Smooth muscle cell (in vitro differentiated cells): ENCODE results near the gene REEP3. TPM values are rescaled to one million over a fixed set of nuclear protein-coding genes. Genes with fewer than 3 reads are reported as not detected.
A peak's percentile ranks its signal among the peaks of the same experiment; 100 is the strongest.

Experiments used
- DNase-seq: peaks from one replicate; lab custom pipeline; 2025; ENCODE audit not compliant: unreplicated experiment; lab: John Stamatoyannopoulos, UW
- H2AFZ ChIP-seq: fragments of 200-600 bp; sonication (generic); 2 replicates; pipeline ENCODE4 v1.6.0; 2016; ENCODE audit warnings: antibody characterized with exemption, low read depth, mild to moderate bottlenecking
- H3F3A ChIP-seq: fragments of 200-600 bp; sonication (generic); 2 replicates; pipeline ENCODE4 v1.6.0; 2017; ENCODE audit warnings: antibody characterized with exemption, low read depth
- H3K27ac ChIP-seq: fragments of 200-600 bp; sonication (generic); 2 replicates; pipeline ENCODE4 v1.5.1; 2016; ENCODE audit warnings: low read depth, mild to moderate bottlenecking
- H3K27me3 ChIP-seq: fragments of 200-600 bp; sonication (generic); 2 replicates; pipeline ENCODE4 v1.6.1; 2016; ENCODE audit warnings: low read depth, mild to moderate bottlenecking
- H3K36me3 ChIP-seq: fragments of 200-600 bp; sonication (generic); 2 replicates; pipeline ENCODE4 v1.5.1; 2016; ENCODE audit warnings: low read depth
- H3K4me1 ChIP-seq: fragments of 200-600 bp; sonication (generic); 2 replicates; pipeline ENCODE4 v1.5.1; 2016; ENCODE audit warnings: low read depth
- H3K4me2 ChIP-seq: fragments of 200-600 bp; sonication (generic); 2 replicates; pipeline ENCODE4 v1.6.0; 2016; ENCODE audit warnings: mild to moderate bottlenecking
- H3K4me3 ChIP-seq: fragments of 200-600 bp; sonication (generic); 2 replicates; pipeline ENCODE4 v1.5.1; 2016; ENCODE audit warnings: mild to moderate bottlenecking
- H3K79me2 ChIP-seq: fragments of 200-600 bp; sonication (generic); 2 replicates; pipeline ENCODE4 v1.6.0; 2016; ENCODE audit warnings: low read depth, mild to moderate bottlenecking
- H3K9ac ChIP-seq: fragments of 200-600 bp; sonication (generic); 2 replicates; pipeline ENCODE4 v1.6.0; 2016; ENCODE audit warnings: low read depth
- H3K9me3 ChIP-seq: fragments of 200-600 bp; sonication (generic); replicated peaks from 2 replicates; pipeline ENCODE4 v1.5.1; 2016; ENCODE audit warnings: low read depth
- H4K20me1 ChIP-seq: fragments of 200-600 bp; sonication (generic); 2 replicates; pipeline ENCODE4 v1.6.0; 2016; ENCODE audit warnings: low read depth
- CTCF ChIP-seq: fragments of 200-600 bp; sonication (generic); IDR thresholded peaks from 2 replicates; pipeline ENCODE4 v1.5.1; 2017; ENCODE audit warnings: borderline replicate concordance, mild to moderate bottlenecking, antibody characterized with exemption; ENCODE audit not compliant: insufficient read depth, poor library complexity, severe bottlenecking
- WGBS: methylation state at CpG from one replicate; pipeline ENCODE4 v1.1.7; 2016; ENCODE audit warnings: low lambda C conversion rate; 5-methylcytosine and 5-hydroxymethylcytosine counted together
- polyA plus RNA-seq: library from polyadenylated mRNA; unstranded; fragments of >200 nt; fragmentation: Nextera tagmentation; extraction: Ambion mirVana; gene quantifications from 2 replicates; pipeline ENCODE4 v1.2.1, GENCODE V29; 2016
- total RNA-seq: library from RNA; depleted of rRNA; stranded (reverse); fragments of >200 nt; gene quantifications from 2 replicates; pipeline ENCODE4 v1.2.3, GENCODE V29; 2014

REEP3 gene
- total and polyA plus RNA-seq, 2 experiments from 2014 or later = 42.3 to 80.4 TPM

- no peak for DNase-seq
- H4K20me1 ChIP-seq = peaks cover 9% of the 10 kb centered on the region
- H2AFZ ChIP-seq = no peak overlapping the region
- H3K4me3 ChIP-seq = no peak overlapping the region
- peak overlapping the region; percentile 8 for H3K4me2 ChIP-seq
- 80% methylated on average over 2 of the region's 2 CpGs for WGBS
- peak overlapping the region; percentile 22 for H3K9ac ChIP-seq
- peaks cover 6% of the 10 kb centered on the region for H3K4me1 ChIP-seq
- H3F3A ChIP-seq = peaks cover 4% of the 10 kb centered on the region
- no peaks in the 10 kb centered on the region for H3K9me3 ChIP-seq
- H3K79me2 ChIP-seq = peaks cover 81% of the 10 kb centered on the region
- H3K27ac ChIP-seq = peak overlapping the region; percentile 80
- no peaks in the 10 kb centered on the region for H3K27me3 ChIP-seq
- no peaks in the 10 kb centered on the region for H3K36me3 ChIP-seq
- no peak for TF ChIP-seq CTCF
Measured at GRCh38 chr10:63547628-63548360, 26.6 kb downstream of the REEP3 start.

GRCh38 chr10:63548860-63549259 is 27.7 kb downstream of the REEP3 start:
- H3F3A ChIP-seq = peaks cover 10% of the 10 kb centered on the region
- H3K36me3 ChIP-seq = no peaks in the 10 kb centered on the region
- no peak overlapping the region for H3K27ac ChIP-seq
- no peaks in the 10 kb centered on the region for H3K9me3 ChIP-seq
- H2AFZ ChIP-seq = no peak overlapping the region
- peaks cover 5% of the 10 kb centered on the region for H4K20me1 ChIP-seq
- H3K4me3 ChIP-seq = no peak overlapping the region
- no peak for TF ChIP-seq CTCF
- no peak for DNase-seq
- no peak overlapping the region for H3K9ac ChIP-seq
- H3K4me1 ChIP-seq = peaks cover 5% of the 10 kb centered on the region
- no peaks in the 10 kb centered on the region for H3K27me3 ChIP-seq
- no peak overlapping the region for H3K4me2 ChIP-seq
- H3K79me2 ChIP-seq = peaks cover 79% of the 10 kb centered on the region

GRCh38 chr10:63549810-63550209 is 28.6 kb downstream of the REEP3 start:
- H4K20me1 ChIP-seq = peaks cover 2% of the 10 kb centered on the region
- no peaks in the 10 kb centered on the region for H3K36me3 ChIP-seq
- no peak overlapping the region for H3K9ac ChIP-seq
- H3K4me3 ChIP-seq = no peak overlapping the region
- H3K4me1 ChIP-seq = no peaks in the 10 kb centered on the region
- H3K4me2 ChIP-seq = no peak overlapping the region
- H3K27ac ChIP-seq = no peak overlapping the region
- H3F3A ChIP-seq = peaks cover 17% of the 10 kb centered on the region
- no peaks in the 10 kb centered on the region for H3K27me3 ChIP-seq
- DNase-seq = no peak
- no peak for TF ChIP-seq CTCF
- no peak overlapping the region for H2AFZ ChIP-seq
- no peaks in the 10 kb centered on the region for H3K9me3 ChIP-seq
- peaks cover 71% of the 10 kb centered on the region for H3K79me2 ChIP-seq
- WGBS = 83% methylated on average over 3 of the region's 3 CpGs

- Histone ChIP-seq H2AFZ (peak overlapping the region; percentile 33), H3K9me3 (no peaks in the 10 kb centered on the region), H3K27ac (peak overlapping the region; percentile 90), H3K4me3 (no peak overlapping the region), H4K20me1 (peaks cover 6% of the 10 kb centered on the region), H3K79me2 (peaks cover 76% of the 10 kb centered on the region), H3K27me3 (no peaks in the 10 kb centered on the region), H3K36me3 (no peaks in the 10 kb centered on the region), H3K4me2 (peak overlapping the region; percentile 27), H3K9ac (peak overlapping the region; percentile 52), H3F3A (peaks cover 22% of the 10 kb centered on the region), H3K4me1 (no peaks in the 10 kb centered on the region)
- WGBS = 71% methylated on average over 4 of the region's 4 CpGs
- DNase-seq = no peak
- no peak for TF ChIP-seq CTCF
Measured at GRCh38 chr10:63553031-63553430, 31.8 kb downstream of the REEP3 start.
